NCI-H1930 (cell line): Measurements from ENCODE around the gene AMPH.
A peak's percentile ranks its signal among the peaks of the same experiment; 100 is the strongest.
"Not testable (repeated sequence)": the region's sequence is repeated elsewhere in the genome, so short reads cannot be mapped to it uniquely, and the experiment has no call there.

Experiments used
- DNase-seq, 2 experiments: peaks; one replicate each; lab custom pipeline; 2025; lab: John Stamatoyannopoulos, UW

Gene AMPH

GRCh38 chr7:38395921-38396552 is 235.1 kb downstream of the AMPH start:
- not testable (repeated sequence) for DNase-seq

GRCh38 chr7:38394660-38395059 is 236.5 kb downstream of the AMPH start:
- no peak for DNase-seq

GRCh38 chr7:38393874-38394273 is 237.3 kb downstream of the AMPH start:
- DNase-seq, result no peak

DNA sequence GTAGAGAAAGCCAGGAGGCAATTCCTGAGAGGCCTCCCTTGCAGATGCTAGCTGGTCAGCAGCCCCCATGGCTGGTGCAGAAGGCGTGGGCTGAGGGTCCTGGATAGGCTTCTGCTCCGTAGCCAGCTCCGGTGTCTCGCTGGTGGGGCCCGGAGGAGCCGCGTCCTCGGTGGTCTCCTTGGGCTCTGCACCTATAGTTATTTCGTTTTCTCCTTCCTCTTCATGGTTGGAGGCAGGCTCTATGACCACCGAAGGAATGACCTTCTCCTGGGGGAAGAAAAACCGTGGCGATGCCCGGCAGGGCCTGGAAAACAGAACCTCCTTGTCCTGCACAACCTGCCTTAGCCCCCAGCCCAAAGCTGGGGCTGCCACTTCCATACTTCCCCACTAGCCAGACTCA is 239.4 kb downstream of the AMPH start:
- DNase-seq, result no peak

DNA sequence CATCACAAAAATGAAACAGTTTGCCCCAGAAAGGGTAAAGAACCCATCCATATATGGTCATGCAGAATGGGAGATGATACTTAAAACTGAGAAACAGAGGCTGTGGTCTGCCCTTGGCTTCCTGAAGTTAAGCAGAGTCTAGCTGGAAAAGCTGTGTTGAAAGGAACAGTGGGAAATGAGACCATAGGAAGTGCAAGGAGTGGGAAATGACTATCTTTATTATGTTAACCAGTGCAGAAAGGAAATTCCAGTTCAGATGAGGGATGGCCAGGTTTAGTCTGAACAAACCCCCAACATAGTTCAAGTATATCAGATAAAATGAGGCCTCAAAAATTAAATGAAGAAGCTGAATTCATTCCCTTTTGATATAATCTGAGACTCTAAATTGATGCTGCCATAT is 245.5 kb downstream of the AMPH start:
- DNase-seq, result no peak

GRCh38 chr7:38383281-38383680 is 247.9 kb downstream of the AMPH start:
- no peak for DNase-seq

DNA sequence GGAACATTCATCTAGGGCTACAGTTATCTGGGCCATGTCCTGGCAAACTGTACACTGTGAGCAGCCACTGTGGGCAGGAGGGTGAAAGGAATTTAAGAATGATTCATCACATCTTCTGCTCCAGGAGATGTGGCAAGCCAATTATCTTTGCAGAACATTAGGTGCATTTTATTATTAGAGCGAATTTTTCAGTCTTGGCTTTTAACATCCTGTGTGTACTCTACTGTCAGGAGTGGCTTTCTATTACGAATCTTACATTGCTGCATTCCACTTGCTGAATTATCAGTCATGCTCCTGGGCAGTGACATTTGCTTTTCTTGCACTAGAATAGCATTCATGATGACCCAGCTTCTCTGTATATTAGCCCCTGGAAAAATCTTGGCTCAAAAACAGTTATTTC is 248.5 kb downstream of the AMPH start:
- DNase-seq, result no peak

- no peak for DNase-seq
These were observed 255.7 kb downstream of the AMPH start for GRCh38 chr7:38375453-38375852.

DNA sequence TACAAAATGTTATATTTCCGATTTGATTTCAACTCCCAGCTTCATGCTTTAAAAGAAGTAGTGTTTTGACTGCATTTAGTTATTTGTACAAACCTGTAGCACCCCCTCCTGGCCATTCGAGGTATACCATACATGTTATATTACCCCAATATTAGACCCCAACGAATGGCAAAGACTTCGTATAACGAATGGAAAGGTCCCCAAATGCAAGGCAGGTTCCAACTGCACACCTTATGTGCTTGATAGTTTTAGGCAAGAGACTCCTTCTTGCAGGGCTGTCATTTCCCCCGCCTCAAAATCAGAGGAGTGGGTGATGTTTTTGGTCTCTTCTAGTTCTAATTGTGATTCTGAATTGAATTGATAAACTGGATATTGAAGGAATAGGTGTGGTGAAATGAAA is 256.7 kb downstream of the AMPH start:
- no peak for DNase-seq

DNA sequence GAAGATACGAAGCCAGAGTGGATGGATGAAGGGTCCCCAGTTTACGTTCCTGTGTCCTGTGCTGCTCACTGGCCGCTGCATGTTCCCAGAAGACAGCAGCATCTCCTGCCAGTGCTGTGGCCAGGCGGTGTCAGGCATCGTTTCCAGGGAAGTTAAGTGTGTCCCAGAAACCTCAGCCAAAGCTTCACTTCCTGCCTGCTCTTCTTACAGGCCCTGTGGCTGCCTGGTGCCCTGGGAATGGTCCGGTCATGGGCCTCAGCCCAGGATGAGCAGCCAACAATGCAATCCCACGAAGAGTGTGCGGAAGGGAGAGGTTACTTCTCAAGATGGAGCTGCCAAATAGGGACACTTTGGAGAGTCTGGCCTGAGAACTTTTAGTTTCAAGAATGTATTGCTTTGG is 258.0 kb downstream of the AMPH start:
- DNase-seq, result no peak

- no peak for DNase-seq
These were observed 258.9 kb downstream of the AMPH start for GRCh38 chr7:38372290-38372689.

DNA sequence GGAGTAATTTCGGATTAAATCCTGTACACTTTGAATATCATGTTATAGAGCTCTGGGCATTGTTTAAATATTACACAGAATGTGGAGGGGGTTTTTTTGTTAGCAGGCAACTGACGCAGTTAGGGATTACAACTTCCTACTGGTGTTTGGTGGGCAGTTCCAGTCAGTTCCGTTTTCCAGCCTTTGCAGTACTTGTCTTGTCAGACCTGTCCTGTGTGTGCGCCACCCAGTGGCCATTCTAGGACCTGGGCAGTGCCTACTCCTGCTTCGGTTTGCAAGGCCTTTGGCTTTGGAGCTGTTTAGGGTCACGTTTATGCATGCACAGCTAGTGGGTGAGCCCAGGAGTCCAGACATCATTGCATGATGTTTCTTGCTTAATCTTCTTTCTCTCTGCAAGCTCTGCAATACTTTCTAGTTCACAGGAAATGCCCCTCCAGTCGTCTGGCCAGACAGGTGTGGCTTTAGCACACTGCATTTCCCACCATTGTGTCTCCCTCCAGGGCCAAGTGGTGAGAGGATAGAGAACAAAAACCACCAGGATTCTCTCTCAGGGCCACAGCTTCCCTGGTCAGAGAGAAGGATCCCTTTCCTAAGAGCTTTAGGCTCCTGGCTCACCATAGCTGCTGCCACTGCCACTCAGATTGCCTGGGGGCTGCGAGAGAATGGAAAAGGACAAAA is 261.2 kb downstream of the AMPH start:
- DNase-seq, result peak; percentile 29 to 38

- DNase-seq, result peak; percentile 30 to 45
These were observed 263.0 kb downstream of the AMPH start for GRCh38 chr7:38368191-38368605.

DNA sequence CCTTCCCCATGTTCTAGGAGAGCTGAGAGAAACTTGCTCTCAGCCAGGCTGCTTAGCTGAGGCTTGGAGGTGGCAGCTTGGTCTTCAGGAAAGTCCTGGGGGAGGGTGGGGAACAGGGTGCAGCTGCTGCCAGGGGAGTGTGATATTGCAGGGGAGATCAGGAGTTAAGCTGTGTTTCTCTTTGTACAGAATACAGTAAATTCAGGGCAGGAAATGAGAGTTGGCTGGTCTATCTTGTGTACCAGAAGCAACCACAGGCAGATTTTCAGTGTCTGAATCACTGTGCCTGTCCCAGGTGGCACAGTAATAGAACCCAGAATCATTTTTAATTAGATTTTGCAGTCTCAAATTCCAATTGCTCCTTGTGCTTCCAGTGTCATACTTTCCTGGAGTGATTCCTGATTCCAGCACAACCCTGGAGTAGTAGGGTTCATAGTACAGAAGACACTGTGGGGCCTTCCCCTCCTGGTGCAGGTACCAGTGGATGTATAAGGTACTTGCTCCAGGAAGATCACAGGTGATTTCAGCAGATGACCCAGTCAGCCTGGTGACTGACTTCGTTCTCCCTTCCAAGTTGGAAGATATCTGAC is 263.8 kb downstream of the AMPH start:
- DNase-seq, result no peak

DNA sequence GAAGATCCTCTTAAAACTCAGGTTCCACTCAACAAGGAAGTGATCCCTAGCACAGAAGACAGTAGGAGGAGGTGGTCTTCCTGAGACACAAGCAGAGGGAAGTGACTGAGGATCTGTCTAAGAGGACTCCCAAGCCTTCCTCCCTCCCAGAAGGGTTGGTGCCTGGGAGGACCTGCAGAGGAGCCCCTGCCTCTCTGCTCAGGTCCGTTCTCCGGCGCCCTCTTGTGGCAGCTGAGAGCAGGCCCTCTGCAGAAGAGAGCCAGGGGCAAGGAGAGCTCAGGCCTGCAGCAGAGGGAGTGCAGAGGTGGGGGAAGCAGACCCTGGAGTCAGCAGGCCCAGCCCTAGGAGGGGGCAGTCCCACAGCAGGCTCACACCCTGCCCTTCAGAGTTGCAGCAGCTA is 267.8 kb downstream of the AMPH start:
- peak in 1 of 2 experiments; percentile 14 for DNase-seq

DNA sequence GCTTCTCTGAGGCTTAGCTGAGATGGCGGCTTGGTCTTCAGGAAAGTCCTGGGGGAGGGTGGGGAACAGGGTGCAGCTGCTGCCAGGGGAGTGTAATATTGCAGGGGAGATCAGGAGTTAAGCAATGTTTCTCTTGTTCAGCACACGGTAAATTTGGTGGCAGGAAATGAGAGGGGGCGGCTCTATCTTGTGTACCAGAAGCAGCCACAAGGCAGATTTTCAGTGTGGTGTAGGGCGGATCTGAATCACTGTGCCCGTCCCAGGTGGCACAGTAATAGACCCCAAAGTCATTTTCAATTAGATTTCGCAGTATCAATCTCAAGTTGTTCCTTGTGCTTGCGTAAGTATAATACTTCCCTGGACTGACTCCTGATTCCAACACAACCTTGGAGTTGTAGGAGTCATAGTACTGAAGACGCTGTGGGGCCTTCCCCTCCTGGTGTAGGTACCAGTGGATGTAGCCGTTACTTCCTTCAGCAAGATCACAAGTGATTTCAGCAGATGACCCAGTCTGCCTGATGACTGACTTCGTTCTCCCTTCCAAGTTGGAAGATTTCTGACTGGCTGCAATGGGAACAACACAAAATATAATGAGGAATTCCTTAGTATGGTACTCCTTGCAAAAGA is 268.4 kb downstream of the AMPH start:
- not testable (repeated sequence) for DNase-seq

DNA sequence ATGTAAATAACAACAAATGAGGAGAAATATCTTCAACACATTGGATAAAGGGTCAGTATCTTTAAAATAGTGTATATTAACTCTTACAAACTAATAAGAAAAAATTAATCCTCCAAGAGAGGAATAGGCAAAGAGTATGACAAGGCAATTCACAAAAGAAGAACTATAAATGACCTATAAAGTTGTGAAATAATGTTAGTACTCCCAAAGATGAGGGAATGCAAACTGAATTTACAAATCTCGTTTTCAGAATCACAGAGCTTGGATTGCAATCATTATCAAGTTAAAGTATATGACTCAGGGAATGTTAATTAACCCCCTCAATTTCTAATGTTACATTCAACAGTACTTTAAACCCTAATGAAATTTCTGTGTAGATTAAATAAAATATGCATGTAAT is 270.4 kb downstream of the AMPH start:
- DNase-seq, result no peak

GRCh38 chr7:38359071-38359601 is 272.0 kb downstream of the AMPH start:
- peak in 1 of 2 experiments; percentile 33 for DNase-seq

DNA sequence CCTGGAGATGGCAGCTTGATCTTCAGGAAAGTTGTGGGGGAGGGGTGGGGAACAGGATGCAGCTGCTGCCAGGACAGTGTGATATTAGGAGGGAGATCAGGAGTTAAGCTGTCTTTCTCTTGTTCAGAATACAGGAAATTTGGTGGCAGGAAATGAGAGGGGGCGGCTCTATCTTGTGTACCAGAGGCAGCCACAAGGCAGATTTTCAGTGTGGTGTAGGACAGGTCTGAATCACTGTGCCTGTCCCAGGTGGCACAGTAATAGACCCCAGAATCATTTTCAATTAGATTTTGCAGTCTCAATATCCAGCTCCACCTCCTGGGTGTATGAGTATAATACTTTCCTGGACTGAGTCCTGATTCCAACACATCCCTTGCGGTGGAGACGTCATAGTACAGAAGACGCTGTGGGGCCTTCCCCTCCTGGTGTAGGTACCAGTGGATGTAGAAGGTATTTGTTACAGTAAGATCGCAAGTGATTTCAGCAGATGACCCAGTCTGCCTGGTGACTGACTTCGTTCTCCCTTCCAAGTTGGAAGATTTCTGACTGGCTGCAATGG is 272.8 kb downstream of the AMPH start:
- DNase-seq, result not testable (repeated sequence)

DNA sequence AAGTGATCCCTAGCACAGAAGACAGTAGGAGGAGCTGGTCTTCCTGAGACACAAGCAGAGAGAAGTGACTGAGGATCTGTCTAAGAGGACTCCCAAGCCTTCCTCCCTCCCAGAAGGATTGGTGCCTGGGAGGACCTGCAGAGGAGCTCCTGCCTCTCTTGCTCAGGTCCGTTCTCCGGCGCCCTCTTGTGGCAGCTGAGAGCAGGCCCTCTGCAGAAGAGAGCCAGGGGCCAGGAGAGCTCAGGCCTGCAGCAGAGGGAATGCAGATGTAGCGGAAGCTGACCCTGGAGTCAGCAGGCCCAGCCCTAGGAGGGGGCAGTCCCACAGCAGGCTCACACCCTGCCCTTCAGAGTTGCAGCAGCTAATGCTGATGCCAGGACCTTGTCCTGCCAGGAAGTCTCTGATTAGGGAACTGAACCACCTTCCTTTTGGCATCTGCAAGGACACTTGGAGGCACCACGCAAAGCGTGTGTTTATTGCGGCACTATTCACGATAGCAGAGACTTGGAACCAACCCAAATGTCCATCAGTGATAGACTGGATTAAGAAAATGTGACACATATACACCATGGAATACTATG is 276.8 kb downstream of the AMPH start:
- not testable (repeated sequence) for DNase-seq

GRCh38 chr7:38353431-38353881 is 277.7 kb downstream of the AMPH start:
- not testable (repeated sequence) for DNase-seq

DNA sequence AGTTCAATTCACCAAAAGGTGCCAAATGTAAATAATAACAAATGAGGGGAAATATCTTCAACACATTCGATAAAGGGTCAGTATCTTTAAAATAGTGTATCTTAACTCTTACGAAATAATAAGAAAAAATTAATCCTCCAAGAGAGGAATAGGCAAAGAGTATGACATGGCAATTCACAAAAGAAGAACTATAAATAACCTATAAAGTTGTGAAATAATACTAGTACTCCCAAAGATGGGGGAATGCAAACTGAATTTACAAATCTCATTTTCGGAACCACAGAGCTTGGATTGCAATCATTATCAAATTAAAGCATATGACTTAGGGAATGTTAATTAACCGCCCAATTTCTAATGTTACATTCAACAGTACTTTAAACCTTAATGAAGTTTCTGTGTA is 279.6 kb downstream of the AMPH start:
- DNase-seq, result no peak
